ENCODE measurements around the gene EEF2.

The EEF2 gene

GRCh38 chr19:3986260-3987041 lies 1.2 kb upstream of the EEF2 start:
- Histone ChIP-seq H3K9ac (ENCODE audit: low read depth, low read length, poor library complexity, severe bottlenecking) (peak overlapping the region; percentile 79), H2AFZ (ENCODE audit: low read length) (peak overlapping the region; percentile 82), H3K9me2 (replicated peaks; ENCODE audit: low read depth, low read length) (no peaks in the 10 kb centered on the region), H3F3A (ENCODE audit: low read depth) (no peaks in the 10 kb centered on the region; the same call in 1 of the 2 replicates), H3K79me2 (ENCODE audit: insufficient read depth, low read length) (peaks cover 43% of the 10 kb centered on the region), H3K4me3 (ENCODE audit: low read length, poor library complexity, severe bottlenecking) (peak overlapping the region; percentile 98), H3K36me3 (ENCODE audit: insufficient read depth, low read length) (peaks cover 32% of the 10 kb centered on the region), H3K4me2 (ENCODE audit: low read depth, low read length, poor library complexity, severe bottlenecking) (peak overlapping the region; percentile 86), H3K4me1 (ENCODE audit: insufficient read depth, low read length, poor library complexity, severe bottlenecking) (peaks cover 42% of the 10 kb centered on the region), H3K27me3 (ENCODE audit: insufficient read depth, low read length, poor library complexity, severe bottlenecking) (peaks cover 9% of the 10 kb centered on the region), H4K20me1 (ENCODE audit: insufficient read depth, low read length, poor library complexity, severe bottlenecking) (peaks cover 38% of the 10 kb centered on the region), H3K9me3 (ENCODE audit: insufficient read depth, low read depth, low read length) (no peaks in the 10 kb centered on the region)
- TF ChIP-seq CTCF (conservative IDR thresholded peaks at IDR 0.05; ENCODE audit: low read length) (peak; percentile 82), EZH2phosphoT487 (IDR thresholded peaks at IDR 0.05; ENCODE audit: borderline replicate concordance) (no peak)

- peak overlapping the region; percentile 79 for H3K9ac ChIP-seq (ENCODE audit: low read depth, low read length, poor library complexity, severe bottlenecking)
- peaks cover 46% of the 10 kb centered on the region for H3K4me1 ChIP-seq (ENCODE audit: insufficient read depth, low read length, poor library complexity, severe bottlenecking)
- H3K9me3 ChIP-seq (ENCODE audit: insufficient read depth, low read depth, low read length) = no peaks in the 10 kb centered on the region
- no peak for TF ChIP-seq EZH2phosphoT487 (IDR thresholded peaks at IDR 0.05; ENCODE audit: borderline replicate concordance)
- H3K79me2 ChIP-seq (ENCODE audit: insufficient read depth, low read length) = peaks cover 50% of the 10 kb centered on the region
- H4K20me1 ChIP-seq (ENCODE audit: insufficient read depth, low read length, poor library complexity, severe bottlenecking) = peaks cover 45% of the 10 kb centered on the region
- peaks cover 39% of the 10 kb centered on the region for H3K36me3 ChIP-seq (ENCODE audit: insufficient read depth, low read length)
- peaks cover 9% of the 10 kb centered on the region for H3K27me3 ChIP-seq (ENCODE audit: insufficient read depth, low read length, poor library complexity, severe bottlenecking)
- peak overlapping the region; percentile 82 for H2AFZ ChIP-seq (ENCODE audit: low read length)
- peak overlapping the region; percentile 98 for H3K4me3 ChIP-seq (ENCODE audit: low read length, poor library complexity, severe bottlenecking)
- H3K9me2 ChIP-seq (replicated peaks; ENCODE audit: low read depth, low read length) = no peaks in the 10 kb centered on the region
- H3K4me2 ChIP-seq (ENCODE audit: low read depth, low read length, poor library complexity, severe bottlenecking) = peak overlapping the region; percentile 86
- H3F3A ChIP-seq (ENCODE audit: low read depth) = no peaks in the 10 kb centered on the region; the same call in 1 of the 2 replicates
Observed at GRCh38 chr19:3985643-3986259, 488 bp upstream of the EEF2 start.

- H3K36me3 ChIP-seq (ENCODE audit: insufficient read depth, low read length) = peaks cover 51% of the 10 kb centered on the region
- TF ChIP-seq EZH2phosphoT487 (IDR thresholded peaks at IDR 0.05; ENCODE audit: borderline replicate concordance) = no peak
- no peak for TF ChIP-seq CTCF (conservative IDR thresholded peaks at IDR 0.05; ENCODE audit: low read length)
- H3K9me3 ChIP-seq (ENCODE audit: insufficient read depth, low read depth, low read length) = no peaks in the 10 kb centered on the region
- peak overlapping the region; percentile 96 for H3K4me2 ChIP-seq (ENCODE audit: low read depth, low read length, poor library complexity, severe bottlenecking)
- peaks cover 62% of the 10 kb centered on the region for H3K79me2 ChIP-seq (ENCODE audit: insufficient read depth, low read length)
- H3K9me2 ChIP-seq (replicated peaks; ENCODE audit: low read depth, low read length) = no peaks in the 10 kb centered on the region
- H3K9ac ChIP-seq (ENCODE audit: low read depth, low read length, poor library complexity, severe bottlenecking) = peak overlapping the region; percentile 98
- no peaks in the 10 kb centered on the region; the same call in 1 of the 2 replicates for H3F3A ChIP-seq (ENCODE audit: low read depth)
- peaks cover 9% of the 10 kb centered on the region for H3K27me3 ChIP-seq (ENCODE audit: insufficient read depth, low read length, poor library complexity, severe bottlenecking)
- peak overlapping the region; percentile 98 for H3K4me3 ChIP-seq (ENCODE audit: low read length, poor library complexity, severe bottlenecking)
- no peak overlapping the region for H2AFZ ChIP-seq (ENCODE audit: low read length)
- peaks cover 46% of the 10 kb centered on the region for H3K4me1 ChIP-seq (ENCODE audit: insufficient read depth, low read length, poor library complexity, severe bottlenecking)
- peaks cover 57% of the 10 kb centered on the region for H4K20me1 ChIP-seq (ENCODE audit: insufficient read depth, low read length, poor library complexity, severe bottlenecking)
Observed at GRCh38 chr19:3984584-3984907, 717 bp downstream of the EEF2 start.

Data from Loucy (cell line).